GM12878 (cell line): ENCODE measurements around the gene CLK2.

Source experiments
- CREB1 ChIP-seq: IDR thresholded peaks from 2 replicates; pipeline ENCODE4 v1.6.1; 2012; ENCODE audit warnings: low read depth, mild to moderate bottlenecking, inconsistent platforms
- EED ChIP-seq: sonication (generic); IDR thresholded peaks from 2 replicates; pipeline ENCODE4 v1.6.1; 2016; ENCODE audit warnings: antibody characterized with exemption, low read depth
- EZH2 ChIP-seq: IDR thresholded peaks from 2 replicates; pipeline ENCODE4 v1.6.1; 2012; ENCODE audit warnings: low read depth, mild to moderate bottlenecking, control low read depth, inconsistent platforms, low read length, borderline replicate concordance; ENCODE audit not compliant: control insufficient read depth
- GABPA ChIP-seq: IDR thresholded peaks from 2 replicates; pipeline ENCODE4 v1.6.1; 2014; ENCODE audit warnings: antibody characterized with exemption, low read depth, mild to moderate bottlenecking, inconsistent platforms
- POLR2A ChIP-seq: IDR thresholded peaks from 2 replicates; pipeline ENCODE4 v1.6.1; 2011; ENCODE audit warnings: low read depth, mild to moderate bottlenecking, low read length

DNA sequence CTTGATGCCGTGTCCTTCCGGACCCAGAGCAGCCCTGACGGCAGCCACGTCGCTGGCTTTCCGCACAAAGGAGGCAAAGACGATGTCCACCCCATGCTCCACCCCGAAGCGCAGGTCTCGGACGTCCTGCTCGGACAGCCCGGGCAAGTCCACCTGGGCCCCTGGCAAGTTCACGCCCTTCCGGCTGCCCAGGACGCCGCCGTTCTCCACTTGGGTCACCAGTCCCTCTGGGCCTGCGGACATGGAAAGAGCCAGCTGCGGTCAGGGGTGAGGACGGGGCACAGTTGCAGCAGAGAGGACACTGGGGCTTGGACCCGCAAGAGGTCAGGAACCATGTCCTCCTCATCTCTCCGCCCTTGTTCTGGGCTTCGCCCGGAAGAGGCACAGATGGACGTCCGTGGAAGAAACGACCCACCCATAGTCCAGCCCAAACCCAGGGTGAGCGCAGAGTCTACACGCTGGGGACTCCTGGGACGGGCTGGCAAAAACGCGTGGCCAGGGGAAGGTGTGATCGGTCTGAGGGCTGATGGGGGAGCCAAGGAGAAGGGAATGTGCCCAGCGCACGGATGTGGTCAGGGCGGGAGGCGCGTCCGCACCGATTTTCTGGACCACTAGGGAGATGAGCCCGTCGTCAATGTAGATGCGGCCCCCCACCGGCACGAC is 21.3 kb upstream of the CLK2 start:
- TF ChIP-seq POLR2A (no peak), EED (no peak), CREB1 (no peak), GABPA (no peak), EZH2 (no peak)
